GM12878 (cell line): ENCODE measurements around the gene CSNK2A1. TPM values are rescaled to one million over a fixed set of nuclear protein-coding genes. Genes with fewer than 3 reads are reported as not detected.

Source experiments
- ATAC-seq: fragments of 200-7000 bp; cut with Tn5 transposase; 3 replicates; pipeline ENCODE4 v1.9.1; 2020; ENCODE audit warnings: mild to moderate bottlenecking, moderate library complexity
- BruUV-seq: library from RNA; stranded (reverse); fragments of 400-500 nt; replicated peaks from 2 replicates; lab custom pipeline; 2021; lab: Mats Ljungman, UMichigan
- CTCF ChIA-PET: fragments of 300-600 bp; sonication (Branson Sonifier 250); formaldehyde crosslinking; extraction: SDS; loops from one replicate; lab custom pipeline; 2021; ENCODE audit warnings: inconsistent platforms; lab: Yijun Ruan, JAX
- POLR2A ChIA-PET: fragments of 350-600 bp; formaldehyde crosslinking; extraction: SDS; loops from one replicate; lab custom pipeline; 2021; ENCODE audit warnings: inconsistent platforms; lab: Charles Lee
- RAD21 ChIA-PET: fragments of 300-600 bp; sonication (Branson Sonifier 250); formaldehyde crosslinking; loops from one replicate; lab custom pipeline; 2023; ENCODE audit warnings: antibody characterized with exemption; ENCODE audit not compliant: unreplicated experiment; lab: Charles Lee
- SMC1A ChIA-PET: fragments of 300-600 bp; sonication (Branson Sonifier 250); formaldehyde crosslinking; loops from one replicate; lab custom pipeline; 2023; ENCODE audit not compliant: unreplicated experiment, uncharacterized antibody; lab: Charles Lee
- DNase-seq: peaks from one replicate; pipeline ENCODE4 v3.0.0-alpha.2; 2011; ENCODE audit warnings: low read depth, low spot score
- FAIRE-seq: peaks from 3 replicates; lab custom pipeline; 2011; peaks lifted over from hg19 to GRCh38; lab: Jason Lieb, UNC
- H2AFZ ChIP-seq: 2 replicates; pipeline ENCODE4 v1.6.0; 2011; ENCODE audit warnings: low read depth, low read length, control low read depth; ENCODE audit not compliant: control insufficient read depth
- H3K27ac ChIP-seq: 2 replicates; pipeline ENCODE4 v1.5.1; 2011; ENCODE audit warnings: control low read depth; ENCODE audit not compliant: control insufficient read depth, insufficient read depth
- H3K27me3 ChIP-seq, 2 experiments: replicated peaks in 1 of 2; 2 replicates each; pipeline versions ENCODE4 v1.6.0 to v1.6.1; 2011; ENCODE audit warnings: low read length in 1 of 2; ENCODE audit not compliant: control insufficient read depth in 2 of 2, insufficient read depth in 2 of 2
- H3K36me3 ChIP-seq, 2 experiments: 2 replicates each; pipeline ENCODE4 v1.5.1; 2011; ENCODE audit warnings: low read length in 1 of 2; ENCODE audit not compliant: control insufficient read depth in 2 of 2, insufficient read depth in 2 of 2
- H3K4me1 ChIP-seq: 2 replicates; pipeline ENCODE4 v1.6.1; 2011; ENCODE audit warnings: mild to moderate bottlenecking, low read length, moderate library complexity, mixed read lengths; ENCODE audit not compliant: control insufficient read depth, insufficient read depth
- H3K4me2 ChIP-seq: 2 replicates; pipeline ENCODE4 v1.6.0; 2011; ENCODE audit warnings: control low read depth; ENCODE audit not compliant: control insufficient read depth, insufficient read depth
- H3K4me3 ChIP-seq: fragments of 200-600 bp; sonication (generic); 2 replicates; pipeline ENCODE4 v1.5.1; 2016
- H3K79me2 ChIP-seq: 2 replicates; pipeline ENCODE4 v1.6.0; 2011; ENCODE audit warnings: low read length; ENCODE audit not compliant: control insufficient read depth, insufficient read depth
- H3K9ac ChIP-seq: 2 replicates; pipeline ENCODE4 v1.8.0; 2011; ENCODE audit warnings: low read length, control low read depth, mixed read lengths; ENCODE audit not compliant: control insufficient read depth, insufficient read depth
- H3K9me3 ChIP-seq: replicated peaks from 3 replicates; pipeline ENCODE4 v1.5.1; 2011; ENCODE audit warnings: mild to moderate bottlenecking, low read length; ENCODE audit not compliant: control insufficient read depth, insufficient read depth
- H4K20me1 ChIP-seq: 2 replicates; pipeline ENCODE4 v1.6.0; 2011; ENCODE audit not compliant: control insufficient read depth, insufficient read depth
- BCLAF1 ChIP-seq: fragments of 450-650 bp; IDR thresholded peaks from 2 replicates; pipeline ENCODE4 v1.6.1; 2017; ENCODE audit warnings: antibody characterized with exemption, mild to moderate bottlenecking, moderate library complexity
- GATAD2B ChIP-seq: fragments of 450-650 bp; conservative IDR thresholded peaks from 2 replicates; pipeline ENCODE4 v1.6.1; 2017; ENCODE audit warnings: low read depth, mild to moderate bottlenecking, moderate library complexity
- KAT2A ChIP-seq: conservative IDR thresholded peaks from 2 replicates; pipeline ENCODE4 v1.6.1; 2011; ENCODE audit warnings: low read depth, low read length; ENCODE audit not compliant: control insufficient read depth
- MYC ChIP-seq: IDR thresholded peaks from 2 replicates; pipeline ENCODE4 v1.6.1; 2011; ENCODE audit warnings: mild to moderate bottlenecking, low read length, moderate library complexity, inconsistent platforms; ENCODE audit not compliant: insufficient read depth, insufficient replicate concordance, insufficient read length, severe bottlenecking
- POLR2A ChIP-seq: IDR thresholded peaks from 2 replicates; pipeline ENCODE4 v1.6.1; 2011; ENCODE audit warnings: low read depth, mild to moderate bottlenecking, low read length
- RAD21 ChIP-seq: IDR thresholded peaks from 2 replicates; pipeline ENCODE4 v1.6.1; 2011; ENCODE audit warnings: mild to moderate bottlenecking, low read depth, low read length, moderate library complexity; ENCODE audit not compliant: insufficient read depth
- RB1 ChIP-seq: fragments of 450-650 bp; formaldehyde crosslinking; IDR thresholded peaks from 2 replicates; pipeline ENCODE4 v1.6.1; 2017; ENCODE audit warnings: mild to moderate bottlenecking, borderline replicate concordance
- RELA ChIP-seq: fragments of 450-650 bp; IDR thresholded peaks from 2 replicates; pipeline ENCODE4 v1.8.0; 2014; ENCODE audit warnings: borderline replicate concordance; ENCODE audit not compliant: partially characterized antibody
- ZBED1 ChIP-seq: IDR thresholded peaks from 2 replicates; pipeline ENCODE4 v1.6.1; 2016; ENCODE audit warnings: borderline replicate concordance
- WGBS: methylation state at CpG from one replicate; pipeline ENCODE4 v1.1.6; 2016; ENCODE audit warnings: low lambda C conversion rate; ENCODE audit not compliant: insufficient replicate concordance, insufficient coverage; ENCODE audit errors: missing lambda C conversion rate; 5-methylcytosine and 5-hydroxymethylcytosine counted together
- in situ Hi-C: fragments of 300-500 bp; cut with MboI; formaldehyde crosslinking; loops from 9 replicates; pipeline ENCODE4 v1.14.3; 2018; ENCODE audit warnings: mixed read lengths
- intact Hi-C: fragments of 100-400 bp; cut with micrococcal nuclease; formaldehyde crosslinking; loops from one replicate; pipeline ENCODE4 v1.14.2; 2022; ENCODE audit not compliant: unreplicated experiment
- polyA plus RNA-seq, 11 experiments: library from polyadenylated mRNA; depleted of rRNA in 4 of 11; unstranded in 6 of 11; stranded (reverse) in 5 of 11; fragments of >200 nt; fragmentation: Nextera tagmentation in 4 of 11; fragmentation: Illumina TruSeq in 1 of 11; extraction: Ambion mirVana in 4 of 11; extraction: Trizol in 1 of 11; gene quantifications; 1 replicate in 1 of 11; 2 replicates in 10 of 11; pipeline versions ENCODE4 v1.2.1 to v1.2.3, GENCODE V29; 2011 to 2016; ENCODE audit warnings: inconsistent platforms in 2 of 11, missing spikeins in 2 of 11, low read depth in 1 of 11
- total RNA-seq, 4 experiments: library from RNA; depleted of rRNA in 3 of 4; stranded (reverse); fragments of >200 nt in 3 of 4; fragmentation: Illumina TruSeq in 1 of 4; extraction: Trizol in 1 of 4; gene quantifications; 2 replicates each; pipeline versions ENCODE4 v1.2.1 to v1.2.3, GENCODE V29; 2013 to 2021

The CSNK2A1 gene
- total and polyA plus RNA-seq, 10 of the 15 experiments (the other 5 are each of a cell fraction or from before 2014, with no cell fraction given) = 47.6 to 199 (median 95.0) TPM

GRCh38 chr20:531608-532007 is 12.0 kb downstream of the CSNK2A1 start (continued):
- TF ChIP-seq BCLAF1 (no peak), ZBED1 (no peak)
- TF ChIP-seq, all 136 proteins: peak for 0

GRCh38 chr20:530321-530720 is 13.3 kb downstream of the CSNK2A1 start:
- CTCF ChIA-PET = interaction anchor here (0.7 kb wide), 1 partner anchor 15 kb away, joined by 3 read pairs; no protein-coding TSS in a partner anchor
- WGBS = 94% methylated on average over 6 of the region's 6 CpGs

More at GRCh38 chr20:530321-530720, 13.3 kb downstream of the CSNK2A1 start:
- POLR2A ChIA-PET = no interaction called here
- no peak overlapping the region for H3K4me3 ChIP-seq
- intact Hi-C loops = no loop called here
- DNase-seq (no peak), FAIRE-seq (no peak), ATAC-seq (no peak)
- peaks cover 0 to 17% of the 10 kb centered on the region in 2 experiments for H3K36me3 ChIP-seq
- H3K4me1 ChIP-seq = 0 out of 2 replicates have a peak, but pooled peaks cover 4% of the 10 kb centered on the region
- H3K79me2 ChIP-seq = peaks cover 68% of the 10 kb centered on the region
- no peak overlapping the region for H3K9ac ChIP-seq
- H3K4me2 ChIP-seq = no peak overlapping the region
- no peak for TF ChIP-seq POLR2A
- no peak for TF ChIP-seq BCLAF1
- TF ChIP-seq KAT2A = no peak
- TF ChIP-seq MYC = no peak
- no peak for TF ChIP-seq GATAD2B
- TF ChIP-seq RAD21 = no peak
- TF ChIP-seq RELA = no peak
- TF ChIP-seq RB1 = no peak
- H3K27me3 ChIP-seq = no peaks in the 10 kb centered on the region
- no peak overlapping the region for H2AFZ ChIP-seq
- no peak overlapping the region for H3K27ac ChIP-seq
- RAD21 ChIA-PET = no interaction called here
- H3K9me3 ChIP-seq = peaks cover 11% of the 10 kb centered on the region
- H4K20me1 ChIP-seq = peaks cover 3% of the 10 kb centered on the region; the same call in 1 of the 2 replicates
- in situ Hi-C loops = no loop called here
- no TSS peak for BruUV-seq
- SMC1A ChIA-PET = interaction anchor here (0.6 kb wide), 1 partner anchor 9 kb away, joined by 3 read pairs; no protein-coding TSS in a partner anchor
